DMS153 treated with DMSO at 0.1 percent for 48 hours (cell line): ENCODE results near the gene ASTN1.

Experiments
- DNase-seq: peaks from one replicate; lab custom pipeline; 2025; ENCODE audit not compliant: unreplicated experiment; lab: John Stamatoyannopoulos, UW

Gene ASTN1

GRCh38 chr1:176884911-176885310 is 279.6 kb downstream of the ASTN1 start:
- DNase-seq, result no peak

GRCh38 chr1:176884286-176884685 is 280.2 kb downstream of the ASTN1 start:
- DNase-seq, result no peak

- peak; percentile 69 for DNase-seq
Observed at GRCh38 chr1:176880955-176881595, 283.4 kb downstream of the ASTN1 start.

- DNase-seq, result no peak
Observed at GRCh38 chr1:176879784-176880620, 284.5 kb downstream of the ASTN1 start.

GRCh38 chr1:176878750-176879536 is 285.6 kb downstream of the ASTN1 start:
- DNase-seq, result no peak

GRCh38 chr1:176877557-176877956 is 287.0 kb downstream of the ASTN1 start:
- no peak for DNase-seq

- no peak for DNase-seq
Observed at GRCh38 chr1:176876966-176877515, 287.5 kb downstream of the ASTN1 start.

GRCh38 chr1:176869577-176869976 is 294.9 kb downstream of the ASTN1 start:
- no peak for DNase-seq

GRCh38 chr1:176866011-176866714 is 298.3 kb downstream of the ASTN1 start:
- no peak for DNase-seq

GRCh38 chr1:176864211-176864610 is 300.3 kb downstream of the ASTN1 start:
- no peak for DNase-seq

GRCh38 chr1:176863613-176864012 is 300.9 kb downstream of the ASTN1 start:
- DNase-seq, result no peak

GRCh38 chr1:176858433-176858916 is 306.0 kb downstream of the ASTN1 start:
- no peak for DNase-seq

GRCh38 chr1:176857632-176858031 is 306.9 kb downstream of the ASTN1 start:
- no peak for DNase-seq

- DNase-seq, result peak; percentile 38
Observed at GRCh38 chr1:176854758-176855745, 309.5 kb downstream of the ASTN1 start.

GRCh38 chr1:176854121-176854520 is 310.4 kb downstream of the ASTN1 start:
- DNase-seq, result no peak

- DNase-seq, result no peak
Observed at GRCh38 chr1:176853503-176853902, 311.0 kb downstream of the ASTN1 start.

- no peak for DNase-seq
Observed at GRCh38 chr1:176852124-176852523, 312.4 kb downstream of the ASTN1 start.

- DNase-seq, result no peak
Observed at GRCh38 chr1:176850871-176851270, 313.6 kb downstream of the ASTN1 start.

- DNase-seq, result no peak
Observed at GRCh38 chr1:176849281-176849680, 315.2 kb downstream of the ASTN1 start.
